CD4-positive, alpha-beta T cell treated with Interleukin-1 beta for 1 hour (primary cell): Measurements from ENCODE around the gene KDM4F.
"Not testable (repeated sequence)": the region's sequence is repeated elsewhere in the genome, so short reads cannot be mapped to it uniquely, and the experiment has no call there.

Experiments
- DNase-seq, 2 donors: peaks; one replicate each; pipeline ENCODE4 v3.0.0-alpha.2; 2020 to 2022

KDM4F gene

GRCh38 chr11:95049122-95049521, at the start of gene KDM4F:
Gene KDM4F, plus strand, starts transcription at chr11:95049422.
- not testable (repeated sequence) for DNase-seq

GRCh38 chr11:95003716-95004115, 45.5 kb upstream of the KDM4F start:
- no peak for DNase-seq

GRCh38 chr11:95005642-95006041, 43.6 kb upstream of the KDM4F start:
- no peak for DNase-seq

GRCh38 chr11:95011376-95011775, 37.8 kb upstream of the KDM4F start:
- DNase-seq: no peak

- no peak for DNase-seq
Measured at GRCh38 chr11:95014184-95014821, 34.9 kb upstream of the KDM4F start.

- no peak for DNase-seq
Measured at GRCh38 chr11:95016139-95016538, 33.1 kb upstream of the KDM4F start.

GRCh38 chr11:95021468-95021867, 27.8 kb upstream of the KDM4F start:
- DNase-seq: not testable (repeated sequence)

- no peak for DNase-seq
Measured at GRCh38 chr11:95024958-95025357, 24.3 kb upstream of the KDM4F start, which contains the start of gene KDM4E. Gene KDM4E, plus strand, starts transcription at chr11:95025258. Its CDS starts 300 bp downstream, at chr11:95025558.

GRCh38 chr11:95025594-95025993, 23.6 kb upstream of the KDM4F start:
- not testable (repeated sequence) for DNase-seq

GRCh38 chr11:95028357-95028756, 20.9 kb upstream of the KDM4F start:
- no peak for DNase-seq

- no peak for DNase-seq
Measured at GRCh38 chr11:95033051-95033450, 16.2 kb upstream of the KDM4F start.

- DNase-seq: no peak
Measured at GRCh38 chr11:95035316-95035715, 13.9 kb upstream of the KDM4F start.

- DNase-seq: peak in 1 of 2 donors; percentile 22
Measured at GRCh38 chr11:95037356-95038035, 11.7 kb upstream of the KDM4F start.

GRCh38 chr11:95042239-95042638, 7.0 kb upstream of the KDM4F start:
- no peak for DNase-seq

GRCh38 chr11:95042906-95043305, 6.3 kb upstream of the KDM4F start:
- DNase-seq: no peak

- DNase-seq: no peak
Measured at GRCh38 chr11:95044010-95044409, 5.2 kb upstream of the KDM4F start.

GRCh38 chr11:95045812-95046211, 3.4 kb upstream of the KDM4F start:
- no peak for DNase-seq

GRCh38 chr11:95050595-95051202, 1.5 kb downstream of the KDM4F start:
- no peak for DNase-seq

- DNase-seq: no peak
Measured at GRCh38 chr11:95054356-95054755, 5.1 kb downstream of the KDM4F start.

- DNase-seq: no peak
Measured at GRCh38 chr11:95055283-95055897, 6.2 kb downstream of the KDM4F start.

- DNase-seq: no peak
Measured at GRCh38 chr11:95057959-95058358, 8.7 kb downstream of the KDM4F start.

- no peak for DNase-seq
Measured at GRCh38 chr11:95058621-95059020, 9.4 kb downstream of the KDM4F start.

GRCh38 chr11:95059046-95059445, 9.8 kb downstream of the KDM4F start:
- DNase-seq: no peak

- no peak for DNase-seq
Measured at GRCh38 chr11:95065336-95065735, 16.1 kb downstream of the KDM4F start.
